Measurements from ENCODE around the gene CRIP2. TPM values are rescaled to one million over a fixed set of nuclear protein-coding genes. Genes with fewer than 3 reads are reported as not detected.

Gene CRIP2
- total RNA-seq, 1 experiment from 2014 or later = 192 TPM

DNA sequence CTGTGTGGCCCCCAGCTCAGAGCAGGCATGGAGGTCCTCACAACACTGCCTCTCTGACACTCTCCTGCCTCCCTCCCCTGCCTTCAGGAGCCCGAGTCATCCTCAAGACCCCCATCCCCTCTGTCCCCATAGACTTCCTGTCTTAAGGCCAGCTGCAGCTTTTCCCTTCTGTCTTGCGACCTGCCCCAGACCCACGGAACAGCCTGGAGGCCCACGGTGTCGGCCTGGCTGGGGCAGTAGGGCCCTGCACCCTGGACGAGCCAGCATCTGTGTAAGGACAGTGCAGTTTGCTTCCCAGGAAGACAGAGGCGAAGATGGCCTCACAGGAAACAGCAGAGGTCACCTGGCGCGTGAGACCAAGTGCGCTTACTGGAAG lies 26.1 kb downstream of the CRIP2 start:
- BruUV-seq (replicated peaks) = no TSS peak
- POLR2A ChIA-PET (ENCODE audit: low non-redundant PET) = no interaction called here

GRCh38 chr14:105501504-105502291 lies 27.1 kb downstream of the CRIP2 start:
- no peak overlapping the region for H3K4me3 ChIP-seq (ENCODE audit: low read depth, low read length, poor library complexity, severe bottlenecking)
- POLR2A ChIA-PET (ENCODE audit: low non-redundant PET) = no interaction called here
- no peak for TF ChIP-seq CTCF (conservative IDR thresholded peaks at IDR 0.05; ENCODE audit: low read depth, low read length)
- TF ChIP-seq EZH2 (IDR thresholded peaks at IDR 0.05; ENCODE audit: borderline replicate concordance, low read depth, low read length, poor library complexity, severe bottlenecking) = no peak
- no peaks in the 10 kb centered on the region for H3K36me3 ChIP-seq (ENCODE audit: insufficient read depth, low read length, poor library complexity, severe bottlenecking)
- intact Hi-C loops (cut with micrococcal nuclease; ENCODE audit: unreplicated experiment) = no loop called here
- CTCF ChIA-PET = no interaction called here
- no peak for DNase-seq (ENCODE audit: low spot score)
- no TSS peak for BruUV-seq (replicated peaks)
- no peaks in the 10 kb centered on the region for H3K9me3 ChIP-seq (ENCODE audit: low read depth, low read length, poor library complexity, severe bottlenecking)
- no peak overlapping the region for H3K27ac ChIP-seq (ENCODE audit: low read depth, low read length, poor library complexity, severe bottlenecking)
- H3K27me3 ChIP-seq (replicated peaks; ENCODE audit: insufficient read depth, low read depth, low read length, poor library complexity) = no peaks in the 10 kb centered on the region
- no peaks in the 10 kb centered on the region for H3K4me1 ChIP-seq (ENCODE audit: insufficient read depth, low read length, poor library complexity, severe bottlenecking)

More for the DNA sequence above, 26.1 kb downstream of the CRIP2 start:
- no peak overlapping the region for H3K27ac ChIP-seq (ENCODE audit: low read depth, low read length, poor library complexity, severe bottlenecking)
- intact Hi-C loops (cut with micrococcal nuclease; ENCODE audit: unreplicated experiment) = no loop called here
- TF ChIP-seq EZH2 (IDR thresholded peaks at IDR 0.05; ENCODE audit: borderline replicate concordance, low read depth, low read length, poor library complexity, severe bottlenecking) (no peak), CTCF (conservative IDR thresholded peaks at IDR 0.05; ENCODE audit: low read depth, low read length) (no peak)
- H3K27me3 ChIP-seq (replicated peaks; ENCODE audit: insufficient read depth, low read depth, low read length, poor library complexity) = no peaks in the 10 kb centered on the region
- DNase-seq (ENCODE audit: low spot score) = no peak
- no peaks in the 10 kb centered on the region for H3K4me1 ChIP-seq (ENCODE audit: insufficient read depth, low read length, poor library complexity, severe bottlenecking)
- no peaks in the 10 kb centered on the region for H3K9me3 ChIP-seq (ENCODE audit: low read depth, low read length, poor library complexity, severe bottlenecking)
- CTCF ChIA-PET = no interaction called here
- H3K36me3 ChIP-seq (ENCODE audit: insufficient read depth, low read length, poor library complexity, severe bottlenecking) = no peaks in the 10 kb centered on the region
- no peak overlapping the region for H3K4me3 ChIP-seq (ENCODE audit: low read depth, low read length, poor library complexity, severe bottlenecking)

DNA sequence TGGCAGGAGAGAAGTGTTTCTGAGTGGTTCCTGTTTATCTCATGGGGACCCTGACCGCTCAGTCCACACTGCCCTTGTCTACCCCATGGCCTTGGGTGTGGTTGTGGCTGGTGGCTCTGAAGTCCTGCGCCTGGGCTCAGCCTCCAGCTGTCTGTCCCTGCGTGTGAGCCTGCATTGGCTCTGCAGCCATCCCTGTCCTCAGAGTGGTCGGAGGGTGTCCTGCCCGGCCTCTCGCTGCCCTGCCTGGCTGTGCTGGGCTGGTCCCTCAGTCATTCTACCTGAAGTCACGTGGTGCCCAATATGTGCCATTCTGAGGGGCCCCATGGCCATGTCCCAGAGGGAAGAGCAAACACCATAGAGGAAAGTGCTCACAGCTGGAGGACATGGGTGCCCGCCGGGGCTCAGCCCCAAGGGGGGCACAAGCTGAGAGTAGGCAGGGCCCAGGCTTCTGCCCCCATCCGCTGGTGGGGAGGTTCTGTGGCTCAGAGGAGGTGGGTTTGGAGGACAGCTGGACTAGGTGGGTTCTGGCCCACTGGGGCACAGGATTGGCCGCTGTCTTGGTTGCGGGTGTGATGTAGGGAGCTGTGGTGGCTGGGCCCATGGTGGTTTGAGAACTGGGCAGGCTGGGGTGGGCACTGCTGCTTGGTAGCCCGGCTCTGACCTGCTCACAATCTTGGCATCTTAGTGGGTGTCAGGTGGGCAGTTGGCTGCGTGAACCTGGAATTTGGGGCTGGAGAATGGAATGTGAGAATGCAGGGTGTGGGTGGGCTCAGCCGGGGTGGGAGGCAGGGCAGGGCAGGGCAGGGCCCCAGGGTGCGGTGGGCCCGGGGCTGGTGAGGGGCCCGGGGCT lies 28.1 kb downstream of the CRIP2 start:
- no peak for DNase-seq (ENCODE audit: low spot score)
- H3K27ac ChIP-seq (ENCODE audit: low read depth, low read length, poor library complexity, severe bottlenecking) = no peak overlapping the region
- H3K4me1 ChIP-seq (ENCODE audit: insufficient read depth, low read length, poor library complexity, severe bottlenecking) = no peaks in the 10 kb centered on the region
- BruUV-seq (replicated peaks) = no TSS peak
- POLR2A ChIA-PET (ENCODE audit: low non-redundant PET) = no interaction called here
- no peak overlapping the region for H3K4me3 ChIP-seq (ENCODE audit: low read depth, low read length, poor library complexity, severe bottlenecking)
- no peaks in the 10 kb centered on the region for H3K36me3 ChIP-seq (ENCODE audit: insufficient read depth, low read length, poor library complexity, severe bottlenecking)
- intact Hi-C loops (cut with micrococcal nuclease; ENCODE audit: unreplicated experiment) = no loop called here
- H3K9me3 ChIP-seq (ENCODE audit: low read depth, low read length, poor library complexity, severe bottlenecking) = no peaks in the 10 kb centered on the region
- CTCF ChIA-PET = no interaction called here
- no peak for TF ChIP-seq EZH2 (IDR thresholded peaks at IDR 0.05; ENCODE audit: borderline replicate concordance, low read depth, low read length, poor library complexity, severe bottlenecking)
- no peak for TF ChIP-seq CTCF (conservative IDR thresholded peaks at IDR 0.05; ENCODE audit: low read depth, low read length)
- H3K27me3 ChIP-seq (replicated peaks; ENCODE audit: insufficient read depth, low read depth, low read length, poor library complexity) = peaks cover 5% of the 10 kb centered on the region

Measured in A673 (cell line).